Adrenal gland (tissue), 12 donors: ENCODE data around the gene GID4. TPM values are rescaled to one million over a fixed set of nuclear protein-coding genes. Genes with fewer than 3 reads are reported as not detected.

Source experiments
- DNase-seq, 7 donors: peaks; one replicate each; pipeline ENCODE4 v3.0.0-alpha.2; 2019 to 2020
- H3K27ac ChIP-seq, 5 donors: fragments of 200-600 bp; sonication (generic) in 4 of 5; 1 replicate in 3 of 5; 2 replicates in 2 of 5; pipeline versions ENCODE4 v1.5.1 to v1.8.0; 2016 to 2020; ENCODE audit warnings: mild to moderate bottlenecking in 1 of 5
- H3K27me3 ChIP-seq: fragments of 200-600 bp; 2 replicates; pipeline ENCODE4 v1.8.0; 2021
- H3K36me3 ChIP-seq, 2 donors: fragments of 200-600 bp; replicated peaks in 1 of 2; 1 replicate in 1 of 2; 2 replicates in 1 of 2; pipeline versions ENCODE4 v1.5.1 to v1.8.0; 2018 to 2022
- H3K4me1 ChIP-seq, 2 donors: fragments of 200-600 bp; replicated peaks in 1 of 2; 1 replicate in 1 of 2; 2 replicates in 1 of 2; pipeline versions ENCODE4 v1.5.1 to v1.8.0; 2018 to 2021
- H3K4me3 ChIP-seq, 4 donors: fragments of 200-600 bp; sonication (generic) in 3 of 4; one replicate each; pipeline ENCODE4 v1.5.1; 2016 to 2018
- H3K9me3 ChIP-seq, 3 donors: fragments of 200-600 bp; sonication (generic) in 1 of 3; replicated peaks in 1 of 3; 1 replicate in 2 of 3; 2 replicates in 1 of 3; pipeline versions ENCODE4 v1.5.1 to v1.8.0; 2016 to 2021
- CTCF ChIP-seq, 6 experiments: fragments of 450-650 bp in 4 of 6; fragments of 200-600 bp in 2 of 6; sonication (generic) in 1 of 6; IDR thresholded peaks; 1 replicate in 5 of 6; 2 replicates in 1 of 6; pipeline versions ENCODE4 v1.5.1 to v1.8.0; 2016 to 2021; ENCODE audit warnings: antibody characterized with exemption in 6 of 6, mild to moderate bottlenecking in 2 of 6, moderate library complexity in 1 of 6
- POLR2A ChIP-seq, 2 donors: fragments of 450-650 bp; IDR thresholded peaks; one replicate each; pipeline ENCODE4 v1.6.1; 2017; ENCODE audit warnings: antibody characterized with exemption in 2 of 2, mild to moderate bottlenecking in 2 of 2, moderate library complexity in 1 of 2
- WGBS, 4 donors: extraction: QIAGEN DNeasy Blood & Tissue Kit in 2 of 4; methylation state at CpG; one replicate each; pipeline versions ENCODE4 v1.1.5 to v1.1.7; 2013 to 2017; 5-methylcytosine and 5-hydroxymethylcytosine counted together
- intact Hi-C, 2 donors: fragments of 100-400 bp; cut with DNase I; formaldehyde crosslinking; loops; one replicate each; pipeline versions ENCODE4 v1.14.1 to v1.15.0; 2022 to 2023
- polyA plus RNA-seq, 3 donors: library from polyadenylated mRNA; stranded (reverse); fragments of 200-250 nt in 2 of 3; fragments of 350-450 nt in 1 of 3; fragmentation: Illumina TruSeq in 1 of 3; extraction: RNeasy Lipid Tissue Mini Kit (QIAGEN cat#74804) in 1 of 3; gene quantifications; one replicate each; pipeline ENCODE4 v1.2.3, GENCODE V29; 2013 to 2014
- total RNA-seq, 9 donors: library from RNA; depleted of rRNA in 4 of 9; stranded (reverse); fragments of >200 nt in 4 of 9; fragments of 120-200 nt in 1 of 9; fragmentation: NEBNext Ultra II Directional in 1 of 9; extraction: Animal tissue kit (Norgen Biotek cat#: 25700) in 1 of 9; gene quantifications; one replicate each; pipeline versions ENCODE4 v1.1.0 to v1.2.4, GENCODE V29; 2013 to 2023
- donor health status: healthy with polysubstance abuse.
- donor health status: Bipolar disorder and iron deficiency.
- donor health status: DM: yes; HTN: yes; CAD: no.
- donor health status: DM: no; HTN: no; CAD: no.
- donor health status: DM: no; HTN: no; CAD: no.
- donor health status: DM: yes; HTN: yes; CAD: no.

GID4 gene
- total and polyA plus RNA-seq, 12 donors: 4.2 to 16.7 (median 9.7) TPM

GRCh38 chr17:18076936-18077335 lies 37.7 kb downstream of the GID4 start:
- TF ChIP-seq POLR2A (IDR thresholded peaks at IDR 0.05): no peak
- no peak for TF ChIP-seq CTCF (IDR thresholded peaks at IDR 0.05)
- WGBS, 4 donors: 64 to 69% (median 66%) methylated on average over 7 of the region's 7 CpGs
- intact Hi-C loops: no loop called here
- Histone ChIP-seq H3K36me3 (no peaks in the 10 kb centered on the region), H3K4me3 (no peak overlapping the region), H3K9me3 (no peaks in the 10 kb centered on the region), H3K27me3 (peaks cover 5% of the 10 kb centered on the region), H3K4me1 (no peaks in the 10 kb centered on the region), H3K27ac (no peak overlapping the region)
- no peak for DNase-seq

GRCh38 chr17:18079543-18079942 lies 40.3 kb downstream of the GID4 start:
- Histone ChIP-seq H3K9me3 (no peaks in the 10 kb centered on the region), H3K27me3 (peaks cover 5% of the 10 kb centered on the region), H3K36me3 (no peaks in the 10 kb centered on the region), H3K27ac (no peak overlapping the region), H3K4me1 (no peaks in the 10 kb centered on the region), H3K4me3 (no peak overlapping the region)
- WGBS, 4 donors: 64 to 78% (median 72%) methylated on average over 4 of the region's 4 CpGs
- no peak for DNase-seq
- intact Hi-C loops: no loop called here
- no peak for TF ChIP-seq CTCF (IDR thresholded peaks at IDR 0.05)
- TF ChIP-seq POLR2A (IDR thresholded peaks at IDR 0.05): no peak

- H3K4me3 ChIP-seq: no peak overlapping the region
- no peaks in the 10 kb centered on the region for H3K27me3 ChIP-seq
- no peaks in the 10 kb centered on the region for H3K36me3 ChIP-seq
- H3K9me3 ChIP-seq: no peaks in the 10 kb centered on the region
- WGBS, 4 donors: 69 to 85% (median 80%) methylated on average over 4 of the region's 4 CpGs
- DNase-seq: no peak
- H3K4me1 ChIP-seq: peaks cover 6 to 14% of the 10 kb centered on the region in 2 donors
- no peak for TF ChIP-seq POLR2A (IDR thresholded peaks at IDR 0.05)
- no peak for TF ChIP-seq CTCF (IDR thresholded peaks at IDR 0.05)
- intact Hi-C loops: no loop called here
- no peak overlapping the region for H3K27ac ChIP-seq
These were observed 45.0 kb downstream of the GID4 start for GRCh38 chr17:18084256-18084655.

- peak within 1 kb of the TSS in 4 of 5 donors; percentile 17 to 77 (median 64) for H3K27ac ChIP-seq
- TF ChIP-seq CTCF (IDR thresholded peaks at IDR 0.05) (peak in 1 of 6 experiments; percentile 21), POLR2A (IDR thresholded peaks at IDR 0.05) (peak; percentile 64 to 69)
- 0 to 1% (median 1%) methylated on average over 12 to 52 of the region's 52 CpGs for WGBS, 4 donors
- intact Hi-C loops: no loop called here
- H3K4me1 ChIP-seq: peaks cover 6 to 14% of the 10 kb centered on the region in 2 donors
- no peaks in the 10 kb centered on the region for H3K27me3 ChIP-seq
- peak; percentile 89 to 96 (median 94) for DNase-seq
- H3K9me3 ChIP-seq: no peaks in the 10 kb centered on the region
- peaks cover 0 to 3% of the 10 kb centered on the region in 2 donors for H3K36me3 ChIP-seq
- H3K4me3 ChIP-seq: peak within 1 kb of the TSS; percentile 52 to 98 (median 67)
These were observed 48.6 kb downstream of the GID4 start, which contains the start of gene DRG2 for GRCh38 chr17:18087610-18088491. Gene DRG2, plus strand, starts transcription at chr17:18087948. Its CDS starts 76 bp downstream, at chr17:18088024.
